HG02938 (cell line): ENCODE results near the gene TCF7L1.

ENCODE experiments used
- ATAC-seq: cut with Tn5 transposase; IDR thresholded peaks from one replicate; pipeline ENCODE4 v1.9.1; 2021; ENCODE audit warnings: mild to moderate bottlenecking, moderate library complexity; ENCODE audit not compliant: unreplicated experiment

TCF7L1 gene

GRCh38 chr2:85247610-85248009 lies 114.4 kb downstream of the TCF7L1 start:
- no peak for ATAC-seq

- no peak for ATAC-seq
These were observed 115.7 kb downstream of the TCF7L1 start for GRCh38 chr2:85248773-85249509.

GRCh38 chr2:85250045-85250444 lies 116.9 kb downstream of the TCF7L1 start:
- no peak for ATAC-seq

GRCh38 chr2:85251070-85251616 lies 118.0 kb downstream of the TCF7L1 start:
- ATAC-seq, result no peak

GRCh38 chr2:85253890-85254289 lies 120.7 kb downstream of the TCF7L1 start:
- no peak for ATAC-seq

- ATAC-seq, result no peak
These were observed 121.5 kb downstream of the TCF7L1 start for GRCh38 chr2:85254540-85255300.

- no peak for ATAC-seq
These were observed 122.2 kb downstream of the TCF7L1 start for GRCh38 chr2:85255456-85255812.

GRCh38 chr2:85255813-85256594 lies 122.8 kb downstream of the TCF7L1 start:
- ATAC-seq, result no peak

- ATAC-seq, result no peak
These were observed 124.3 kb downstream of the TCF7L1 start for GRCh38 chr2:85257359-85257969.

- ATAC-seq, result no peak
These were observed 124.9 kb downstream of the TCF7L1 start for GRCh38 chr2:85257970-85258605.

GRCh38 chr2:85259101-85259590 lies 126.0 kb downstream of the TCF7L1 start:
- no peak for ATAC-seq

- no peak for ATAC-seq
These were observed 126.7 kb downstream of the TCF7L1 start for GRCh38 chr2:85259879-85260278.

GRCh38 chr2:85263591-85263990 lies 130.4 kb downstream of the TCF7L1 start:
- no peak for ATAC-seq

- no peak for ATAC-seq
These were observed 131.3 kb downstream of the TCF7L1 start for GRCh38 chr2:85264471-85264870.

- ATAC-seq, result no peak
These were observed 132.1 kb downstream of the TCF7L1 start for GRCh38 chr2:85265304-85265703.

GRCh38 chr2:85266146-85267041 lies 133.2 kb downstream of the TCF7L1 start:
- ATAC-seq, result peak; percentile 71

- no peak for ATAC-seq
These were observed 136.8 kb downstream of the TCF7L1 start for GRCh38 chr2:85269959-85270358.

GRCh38 chr2:85272357-85272756 lies 139.2 kb downstream of the TCF7L1 start:
- ATAC-seq, result no peak
